K562 (cell line): ENCODE measurements around the gene SCGB1D1. TPM values are rescaled to one million over a fixed set of nuclear protein-coding genes. Genes with fewer than 3 reads are reported as not detected.

ENCODE experiments used
- ATAC-seq: fragments of 200-7000 bp; cut with Tn5 transposase; 3 replicates; pipeline ENCODE4 v1.9.1; 2020; ENCODE audit warnings: moderate library complexity
- BruUV-seq: library from RNA; stranded (reverse); fragments of 400-500 nt; replicated peaks from 2 replicates; lab custom pipeline; 2021; lab: Mats Ljungman, UMichigan
- CTCF ChIA-PET: fragments of 300-600 bp; formaldehyde crosslinking; extraction: SDS; loops from one replicate; lab custom pipeline; 2021; ENCODE audit warnings: low intra/inter-chr PET ratio; lab: Yijun Ruan, JAX
- POLR2A ChIA-PET: fragments of 300-600, 350-650 bp; sonication (Branson Sonifier 250); formaldehyde crosslinking; extraction: SDS; loops from one replicate; lab custom pipeline; 2021; ENCODE audit warnings: antibody characterized with exemption, inconsistent platforms; lab: Yijun Ruan, JAX
- DNase-seq, 4 experiments: peaks; one replicate each; pipeline versions ENCODE4 v3.0.0 to v3.0.0-alpha.2; 2011 to 2018; ENCODE audit warnings: low spot score in 3 of 4, mixed read lengths in 3 of 4; ENCODE audit errors: extremely low read depth in 1 of 4
- FAIRE-seq: peaks from 2 replicates; lab custom pipeline; 2011; peaks lifted over from hg19 to GRCh38; lab: Jason Lieb, UNC
- H2AFZ ChIP-seq: 2 replicates; pipeline ENCODE4 v1.6.0; 2011; ENCODE audit warnings: low read depth, low read length, control low read depth, inconsistent platforms
- H3K27ac ChIP-seq: fragments of 200-600 bp; 3 replicates; pipeline ENCODE4 v1.8.0; 2011; ENCODE audit warnings: low read depth, mild to moderate bottlenecking, control low read depth, inconsistent platforms, low read length, moderate library complexity, mixed read lengths; ENCODE audit errors: extremely low read depth
- H3K27me3 ChIP-seq, 2 experiments: fragments of 300-600 bp in 1 of 2; 2 replicates in 1 of 2; 3 replicates in 1 of 2; pipeline versions ENCODE4 v1.6.0 to v1.8.0; 2011; ENCODE audit warnings: inconsistent platforms in 2 of 2, low read length in 2 of 2, mild to moderate bottlenecking in 1 of 2, mixed read lengths in 1 of 2, moderate library complexity in 1 of 2; ENCODE audit not compliant: control insufficient read depth in 2 of 2, insufficient read depth in 2 of 2
- H3K36me3 ChIP-seq: fragments of 300-600 bp; 3 replicates; pipeline ENCODE4 v1.8.0; 2011; ENCODE audit warnings: mild to moderate bottlenecking, low read length, inconsistent platforms; ENCODE audit not compliant: control insufficient read depth, insufficient read depth
- H3K4me1 ChIP-seq, 2 experiments: fragments of 200-600 bp in 1 of 2; replicated peaks in 1 of 2; 2 replicates in 1 of 2; 3 replicates in 1 of 2; pipeline versions ENCODE4 v1.5.1 to v1.8.0; 2011; ENCODE audit warnings: inconsistent platforms in 2 of 2, low read length in 2 of 2, mild to moderate bottlenecking in 1 of 2, mixed read lengths in 1 of 2, moderate library complexity in 1 of 2; ENCODE audit not compliant: control insufficient read depth in 2 of 2, insufficient read depth in 2 of 2
- H3K4me2 ChIP-seq: 2 replicates; pipeline ENCODE4 v1.6.1; 2011; ENCODE audit warnings: low read length, control low read depth, inconsistent platforms, mixed read lengths; ENCODE audit not compliant: insufficient read depth
- H3K4me3 ChIP-seq: fragments of 200-600 bp; sonication (generic), shearing (Covaris generic); 2 replicates; pipeline ENCODE4 v1.5.1; 2016; ENCODE audit warnings: control low read depth, inconsistent platforms
- H3K79me2 ChIP-seq: fragments of 200-600 bp; 3 replicates; pipeline ENCODE4 v1.8.0; 2011; ENCODE audit warnings: low read length, inconsistent platforms; ENCODE audit not compliant: control insufficient read depth, insufficient read depth
- H3K9ac ChIP-seq, 2 experiments: 2 replicates each; pipeline versions ENCODE4 v1.6.0 to v1.6.1; 2011; ENCODE audit warnings: low read depth in 2 of 2, low read length in 2 of 2, control low read depth in 1 of 2, inconsistent platforms in 1 of 2, mild to moderate bottlenecking in 1 of 2, mixed read lengths in 1 of 2; ENCODE audit not compliant: insufficient read depth in 1 of 2
- H3K9me1 ChIP-seq: one replicate; pipeline ENCODE4 v1.6.0; 2011; ENCODE audit warnings: inconsistent platforms, mild to moderate bottlenecking, low read length, moderate library complexity; ENCODE audit not compliant: control insufficient read depth, insufficient read depth
- H3K9me3 ChIP-seq: replicated peaks from 2 replicates; pipeline ENCODE4 v1.5.1; 2011; ENCODE audit warnings: low read depth, low read length, inconsistent platforms; ENCODE audit not compliant: control insufficient read depth, insufficient read depth
- H4K20me1 ChIP-seq: replicated peaks from 2 replicates; pipeline ENCODE4 v1.6.1; 2011; ENCODE audit warnings: low read length, inconsistent platforms, mixed read lengths; ENCODE audit not compliant: control insufficient read depth, insufficient read depth
- ATF1 ChIP-seq, 2 experiments: fragments of 450-650 bp in 1 of 2; IDR thresholded peaks; 2 replicates each; pipeline ENCODE4 v1.6.1; 2016; ENCODE audit warnings: missing compliant biosample characterization in 1 of 2, missing genetic modification characterization in 1 of 2
- CBX5 ChIP-seq: IDR thresholded peaks from 2 replicates; pipeline ENCODE4 v1.6.1; 2014; ENCODE audit warnings: low read depth, borderline replicate concordance
- GABPA ChIP-seq: fragments of 200-800 bp; sonication (Bioruptor generic); conservative IDR thresholded peaks from 2 replicates; pipeline ENCODE4 v1.6.1; 2016; ENCODE audit warnings: low read depth, missing genetic modification characterization, missing compliant biosample characterization
- GTF2F1 ChIP-seq: IDR thresholded peaks from 2 replicates; pipeline ENCODE4 v1.6.1; 2011; ENCODE audit warnings: low read depth, low read length, improper control_type of control experiment
- KLF10 ChIP-seq: fragments of 250-450 bp; sonication (Bioruptor Pico); IDR thresholded peaks from 2 replicates; pipeline ENCODE4 v1.6.1; 2021; ENCODE audit warnings: matching md5 sums
- MEF2A ChIP-seq: IDR thresholded peaks from 2 replicates; pipeline ENCODE4 v1.6.1; 2011; ENCODE audit warnings: low read depth, mild to moderate bottlenecking, low read length, moderate library complexity; ENCODE audit not compliant: control insufficient read depth
- POLR2H ChIP-seq: IDR thresholded peaks from 2 replicates; pipeline ENCODE4 v1.6.1; 2016; ENCODE audit warnings: missing genetic modification characterization, low read depth, mild to moderate bottlenecking, control low read depth, missing compliant biosample characterization, moderate library complexity
- TAF15 ChIP-seq: fragments of 200-400 bp; formaldehyde crosslinking; IDR thresholded peaks from 2 replicates; pipeline ENCODE4 v1.6.1; 2017; ENCODE audit warnings: mild to moderate bottlenecking, low read depth, low read length, moderate library complexity
- TCF7L2 ChIP-seq: fragments of 150-350 bp; IDR thresholded peaks from 2 replicates; pipeline ENCODE4 v1.6.1; 2016; ENCODE audit warnings: low read depth, mild to moderate bottlenecking, low read length, moderate library complexity
- ZNF583 ChIP-seq: fragments of 250-450 bp; sonication (Bioruptor Pico); IDR thresholded peaks from 2 replicates; pipeline ENCODE4 v1.4.0; 2020
- ZNF717 ChIP-seq: fragments of 250-450 bp; sonication (Bioruptor Pico); IDR thresholded peaks from 2 replicates; pipeline ENCODE4 v1.5.0; 2021
- WGBS: fragments of 100-300 bp; shearing (Covaris generic); methylation state at CpG from one replicate; pipeline ENCODE4 v1.1.6; 2016; ENCODE audit warnings: low coverage, mixed read lengths; ENCODE audit not compliant: insufficient coverage; ENCODE audit errors: missing lambda C conversion rate; 5-methylcytosine and 5-hydroxymethylcytosine counted together
- in situ Hi-C: fragments of 300-500 bp; cut with MboI; formaldehyde crosslinking; loops from 4 replicates; pipeline ENCODE4 v1.15.0; 2018; ENCODE audit warnings: inconsistent platforms, mixed read lengths
- intact Hi-C: fragments of 100-400 bp; cut with micrococcal nuclease; formaldehyde crosslinking; loops from 2 replicates; pipeline ENCODE4 v1.14.2; 2022
- polyA plus RNA-seq, 8 experiments: library from polyadenylated mRNA; depleted of rRNA in 4 of 8; stranded (reverse) in 5 of 8; unstranded in 3 of 8; fragments of >200 nt; fragmentation: Nextera tagmentation in 2 of 8; fragmentation: Illumina TruSeq in 1 of 8; extraction: Ambion mirVana in 2 of 8; extraction: Trizol in 1 of 8; gene quantifications; 2 replicates each; pipeline versions ENCODE4 v1.2.1 to v1.2.3, GENCODE V29; 2011 to 2014; ENCODE audit warnings: inconsistent platforms in 1 of 8, missing spikeins in 1 of 8
- total RNA-seq, 7 experiments: library from RNA; depleted of rRNA in 6 of 7; stranded (reverse); fragments of >200 nt in 6 of 7; fragmentation: Illumina TruSeq in 2 of 7; extraction: Trizol in 2 of 7; gene quantifications; 2 replicates each; pipeline versions ENCODE4 v1.2.1 to v1.2.3, GENCODE V29; 2011 to 2021; ENCODE audit warnings: low replicate concordance in 1 of 7
- TF ChIP-seq, protein P1 (sequence below): fragments of 200-800 bp; sonication (Bioruptor generic); IDR thresholded peaks from 2 replicates; pipeline ENCODE4 v1.6.1; 2017; ENCODE audit warnings: missing genetic modification characterization, missing compliant biosample characterization
- TF ChIP-seq, protein P2 (sequence below), 2 experiments: IDR thresholded peaks in 1 of 2; conservative IDR thresholded peaks in 1 of 2; 2 replicates each; pipeline ENCODE4 v1.6.1; 2016; ENCODE audit warnings: low read depth in 2 of 2, mild to moderate bottlenecking in 1 of 2, missing compliant biosample characterization in 1 of 2, missing genetic modification characterization in 1 of 2, moderate library complexity in 1 of 2
- TF ChIP-seq, protein P3 (sequence below): IDR thresholded peaks from 2 replicates; pipeline ENCODE4 v1.6.1; 2012; ENCODE audit warnings: low read depth, low read length, improper control_type of control experiment, borderline replicate concordance

The SCGB1D1 gene
- total and polyA plus RNA-seq, 9 of the 15 experiments (the other 6 are each of a cell fraction or from before 2014, with no cell fraction given) = not detected

DNA sequence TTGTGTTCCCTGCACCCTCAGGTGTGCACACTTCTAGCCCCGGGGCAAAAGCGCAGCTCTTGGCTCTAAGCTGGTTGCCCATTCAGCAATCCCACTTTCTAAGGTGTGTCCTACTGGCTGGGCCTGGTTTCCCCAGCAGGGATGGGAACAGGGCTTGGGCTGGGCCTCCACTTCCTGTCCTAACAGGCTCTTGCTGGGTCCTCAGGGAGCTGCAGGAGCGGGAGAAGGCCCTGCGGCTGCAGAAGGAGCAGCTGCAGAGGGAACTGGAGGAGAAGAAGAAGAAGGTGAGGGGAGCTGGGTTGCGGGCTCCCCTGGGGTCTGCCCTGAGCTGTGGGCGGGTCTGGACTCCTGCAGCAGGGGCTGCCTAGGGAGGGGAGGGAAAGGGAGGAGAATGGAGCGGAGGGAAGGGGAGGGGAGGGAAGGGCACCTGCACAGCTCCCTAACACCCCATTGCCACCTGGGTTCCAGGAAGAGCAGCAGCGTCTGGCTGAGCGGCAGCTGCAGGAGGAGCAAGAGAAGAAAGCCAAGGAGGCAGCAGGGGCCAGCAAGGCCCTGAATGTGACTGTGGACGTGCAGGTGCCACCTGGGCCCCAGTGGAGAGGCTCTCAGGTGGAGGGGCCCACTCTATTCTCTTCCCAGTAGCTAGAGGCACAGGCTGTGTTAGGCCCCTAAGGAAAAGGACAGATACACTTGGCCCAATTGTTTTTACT is 41.6 kb upstream of the SCGB1D1 start:
- Histone ChIP-seq H3K4me1 (no peaks in the 10 kb centered on the region), H3K4me2 (no peak overlapping the region), H3K79me2 (no peaks in the 10 kb centered on the region), H3K9me1 (no peaks in the 10 kb centered on the region), H3K27ac (no peak overlapping the region), H3K9ac (no peak overlapping the region), H4K20me1 (no peaks in the 10 kb centered on the region; the same call in 1 of the 2 replicates), H3K27me3 (no peaks in the 10 kb centered on the region), H3K9me3 (no peaks in the 10 kb centered on the region), H3K36me3 (peaks cover 97% of the 10 kb centered on the region; the same call in 2 of the 3 replicates), H3K4me3 (no peak overlapping the region), H2AFZ (no peak overlapping the region)
- in situ Hi-C loops = no loop called here
- no peak for FAIRE-seq
- no peak for DNase-seq
- ChIA-PET POLR2A (interaction anchor here (0.6 to 1.1 kb wide), 9 partner anchors 8 to 1405 kb away, joined by 3 to 5 read pairs (median 3); partner anchors contain the start of gene INCENP), CTCF (no interaction called here)
- 100% methylated on average over 5 of the region's 10 CpGs for WGBS
- BruUV-seq = no TSS peak
- ATAC-seq = no peak
- intact Hi-C loops = no loop called here
- TF ChIP-seq POLR2H = no peak
- TF ChIP-seq ATF1 (CRISPR knock-in tag; IDR thresholded peaks at IDR 0.05) = no peak
- TF ChIP-seq ATF1 (tag; IDR thresholded peaks at IDR 0.05) = no peak
- TF ChIP-seq CBX5 = no peak
- TF ChIP-seq, protein P1, sequence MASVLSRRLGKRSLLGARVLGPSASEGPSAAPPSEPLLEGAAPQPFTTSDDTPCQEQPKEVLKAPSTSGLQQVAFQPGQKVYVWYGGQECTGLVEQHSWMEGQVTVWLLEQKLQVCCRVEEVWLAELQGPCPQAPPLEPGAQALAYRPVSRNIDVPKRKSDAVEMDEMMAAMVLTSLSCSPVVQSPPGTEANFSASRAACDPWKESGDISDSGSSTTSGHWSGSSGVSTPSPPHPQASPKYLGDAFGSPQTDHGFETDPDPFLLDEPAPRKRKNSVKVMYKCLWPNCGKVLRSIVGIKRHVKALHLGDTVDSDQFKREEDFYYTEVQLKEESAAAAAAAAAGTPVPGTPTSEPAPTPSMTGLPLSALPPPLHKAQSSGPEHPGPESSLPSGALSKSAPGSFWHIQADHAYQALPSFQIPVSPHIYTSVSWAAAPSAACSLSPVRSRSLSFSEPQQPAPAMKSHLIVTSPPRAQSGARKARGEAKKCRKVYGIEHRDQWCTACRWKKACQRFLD = no peak
- no peak for TF ChIP-seq GABPA (tag)
- no peak for TF ChIP-seq ZNF717 (CRISPR knock-in tag)
- TF ChIP-seq TCF7L2 = no peak
- no peak for TF ChIP-seq KLF10 (CRISPR knock-in tag)
- no peak for TF ChIP-seq GTF2F1
- no peak for TF ChIP-seq TAF15
- TF ChIP-seq, protein P2, sequence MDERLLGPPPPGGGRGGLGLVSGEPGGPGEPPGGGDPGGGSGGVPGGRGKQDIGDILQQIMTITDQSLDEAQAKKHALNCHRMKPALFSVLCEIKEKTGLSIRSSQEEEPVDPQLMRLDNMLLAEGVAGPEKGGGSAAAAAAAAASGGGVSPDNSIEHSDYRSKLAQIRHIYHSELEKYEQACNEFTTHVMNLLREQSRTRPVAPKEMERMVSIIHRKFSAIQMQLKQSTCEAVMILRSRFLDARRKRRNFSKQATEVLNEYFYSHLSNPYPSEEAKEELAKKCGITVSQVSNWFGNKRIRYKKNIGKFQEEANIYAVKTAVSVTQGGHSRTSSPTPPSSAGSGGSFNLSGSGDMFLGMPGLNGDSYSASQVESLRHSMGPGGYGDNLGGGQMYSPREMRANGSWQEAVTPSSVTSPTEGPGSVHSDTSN (CRISPR knock-in tag; IDR thresholded peaks at IDR 0.05; ENCODE audit: low read depth) = no peak
- TF ChIP-seq, protein P2 (tag; conservative IDR thresholded peaks at IDR 0.05; ENCODE audit: low read depth) = no peak
- TF ChIP-seq, protein P3, sequence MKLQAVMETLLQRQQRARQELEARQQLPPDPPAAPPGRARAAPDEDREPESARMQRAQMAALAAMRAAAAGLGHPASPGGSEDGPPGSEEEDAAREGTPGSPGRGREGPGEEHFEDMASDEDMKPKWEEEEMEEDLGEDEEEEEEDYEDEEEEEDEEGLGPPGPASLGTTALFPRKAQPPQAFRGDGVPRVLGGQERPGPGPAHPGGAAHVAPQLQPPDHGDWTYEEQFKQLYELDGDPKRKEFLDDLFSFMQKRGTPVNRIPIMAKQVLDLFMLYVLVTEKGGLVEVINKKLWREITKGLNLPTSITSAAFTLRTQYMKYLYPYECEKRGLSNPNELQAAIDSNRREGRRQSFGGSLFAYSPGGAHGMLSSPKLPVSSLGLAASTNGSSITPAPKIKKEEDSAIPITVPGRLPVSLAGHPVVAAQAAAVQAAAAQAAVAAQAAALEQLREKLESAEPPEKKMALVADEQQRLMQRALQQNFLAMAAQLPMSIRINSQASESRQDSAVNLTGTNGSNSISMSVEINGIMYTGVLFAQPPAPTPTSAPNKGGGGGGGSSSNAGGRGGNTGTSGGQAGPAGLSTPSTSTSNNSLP = no peak
- no peak for TF ChIP-seq MEF2A
- TF ChIP-seq ZNF583 = no peak
